Heart left ventricle (tissue), 16 donors: ENCODE measurements around the gene PELO. TPM values are rescaled to one million over a fixed set of nuclear protein-coding genes. Genes with fewer than 3 reads are reported as not detected.

Experiments
- ATAC-seq, 4 donors: fragments of 200-7000 bp; cut with Tn5 transposase; one replicate each; pipeline ENCODE4 v1.9.1; 2020 to 2022; ENCODE audit warnings: moderate library complexity in 4 of 4, mild to moderate bottlenecking in 3 of 4, moderate number of reproducible peaks in 1 of 4
- DNase-seq, 5 donors: peaks; one replicate each; pipeline ENCODE4 v3.0.0-alpha.2; 2020
- H3K27ac ChIP-seq, 12 donors: fragments of 200-600 bp; sonication (generic) in 4 of 12; one replicate each; pipeline versions ENCODE4 v1.5.0 to v1.8.0; 2016 to 2022; ENCODE audit warnings: mild to moderate bottlenecking in 2 of 12
- H3K27me3 ChIP-seq, 9 donors: fragments of 200-600 bp; sonication (generic) in 2 of 9; one replicate each; pipeline versions ENCODE4 v1.5.1 to v1.8.0; 2016 to 2022; ENCODE audit warnings: mild to moderate bottlenecking in 3 of 9
- H3K36me3 ChIP-seq, 9 donors: fragments of 200-600 bp; sonication (generic) in 2 of 9; one replicate each; pipeline versions ENCODE4 v1.5.0 to v1.8.0; 2018 to 2022; ENCODE audit warnings: mild to moderate bottlenecking in 2 of 9
- H3K4me1 ChIP-seq, 12 donors: fragments of 200-600 bp; sonication (generic) in 4 of 12; one replicate each; pipeline versions ENCODE4 v1.5.0 to v1.8.0; 2016 to 2022; ENCODE audit warnings: mild to moderate bottlenecking in 3 of 12
- H3K4me3 ChIP-seq, 12 donors: fragments of 200-600 bp; sonication (generic) in 4 of 12; one replicate each; pipeline versions ENCODE4 v1.5.0 to v1.8.0; 2017 to 2022; ENCODE audit warnings: mild to moderate bottlenecking in 9 of 12, moderate library complexity in 4 of 12
- H3K9me3 ChIP-seq, 12 donors: fragments of 200-600 bp; sonication (generic) in 4 of 12; one replicate each; pipeline versions ENCODE4 v1.5.0 to v1.8.0; 2016 to 2022; ENCODE audit warnings: mild to moderate bottlenecking in 1 of 12
- POLR2A ChIP-seq, 2 donors: fragments of 450-650 bp; IDR thresholded peaks; one replicate each; pipeline ENCODE4 v1.6.1; 2017; ENCODE audit warnings: antibody characterized with exemption in 2 of 2, mild to moderate bottlenecking in 2 of 2, moderate library complexity in 2 of 2
- WGBS, 4 donors: extraction: QIAGEN DNeasy Blood & Tissue Kit in 2 of 4; methylation state at CpG; one replicate each; pipeline versions ENCODE4 v1.1.5 to v1.1.7; 2013 to 2018; 5-methylcytosine and 5-hydroxymethylcytosine counted together
- intact Hi-C, 10 donors: fragments of 100-400 bp; cut with DNase I; formaldehyde crosslinking; loops; one replicate each; pipeline versions ENCODE4 v1.11.1 to v1.14.2; 2022
- polyA plus RNA-seq, 2 donors: library from polyadenylated mRNA; stranded (reverse); fragments of 200-250 nt; gene quantifications; one replicate each; pipeline ENCODE4 v1.2.3, GENCODE V29; 2013
- total RNA-seq, 9 donors: library from RNA; depleted of rRNA in 2 of 9; stranded (reverse); fragments of >200 nt in 2 of 9; fragmentation: NEBNext Ultra II Directional in 3 of 9; extraction: Animal tissue kit (Norgen Biotek cat#: 25700) in 3 of 9; gene quantifications; one replicate each; pipeline versions ENCODE4 v1.1.0 to v1.2.4, GENCODE V29; 2016 to 2023
- TF ChIP-seq, protein P1 (sequence below), 12 donors: fragments of 200-600 bp; sonication (generic) in 4 of 12; IDR thresholded peaks; one replicate each; pipeline versions ENCODE4 v1.5.0 to v1.8.0; 2018 to 2022; ENCODE audit warnings: antibody characterized with exemption in 12 of 12, mild to moderate bottlenecking in 5 of 12
- donor health status: ischemic (EF 13 %, LVEDD 7.1; RV severe dilation, severe dysfunction).
- donor health status: healthy with polysubstance abuse.
- donor health status: DM: no; HTN: yes; CAD: no.
- donor health status: DM: no; HTN: no; CAD: no.
- donor health status: ischemic (EF 25% LVEDD 6.9; RV normal size, moderate dysfunction).
- donor health status: ischemic (EF 25% LVEDD 5.7; RV mildly dilated, moderate dysfunction).
- donor health status: healthy.
- donor health status: DM: yes; HTN: yes; CAD: no.
- donor health status: ischemic (EF 35%, LVEDD 5.7; RV mildly dilated, moderate dysfunction).
- donor health status: nonischemic (EF 11% LVEDD 7.7; RV severe dilation, severe dysfunction).
- donor health status: DM: yes; HTN: yes; CAD: no.
- donor health status: PGD.
- donor health status: ischemic (EF 29% LVEDD 5.4; RV normal size, mild dysfunction).
- donor health status: nonischemic (EF 23%, LVEDD 6.1; RV moderate dilation, normal function).

Gene PELO
- total and polyA plus RNA-seq, 11 donors, result 4.3 to 28.4 (median 16.8) TPM

GRCh38 chr5:52800394-52801213 is 12.9 kb downstream of the PELO start:
- H3K36me3 ChIP-seq, result peaks cover 0 to 31% (median 13%) of the 10 kb centered on the region in 9 donors
- H3K4me1 ChIP-seq, result peaks cover 9 to 93% (median 66%) of the 10 kb centered on the region in 12 donors
- peak; percentile 57 to 82 (median 76) for DNase-seq
- ATAC-seq, result peak; percentile 62 to 85 (median 84)
- intact Hi-C loops, result loop anchor here in 4 of 10 donors (5.0 to 10.0 kb wide), 3 partner anchors 37 to 117 kb away; no protein-coding TSS in a partner anchor
- peak overlapping the region; percentile 49 to 80 (median 67) for H3K4me3 ChIP-seq
- TF ChIP-seq, protein P1, sequence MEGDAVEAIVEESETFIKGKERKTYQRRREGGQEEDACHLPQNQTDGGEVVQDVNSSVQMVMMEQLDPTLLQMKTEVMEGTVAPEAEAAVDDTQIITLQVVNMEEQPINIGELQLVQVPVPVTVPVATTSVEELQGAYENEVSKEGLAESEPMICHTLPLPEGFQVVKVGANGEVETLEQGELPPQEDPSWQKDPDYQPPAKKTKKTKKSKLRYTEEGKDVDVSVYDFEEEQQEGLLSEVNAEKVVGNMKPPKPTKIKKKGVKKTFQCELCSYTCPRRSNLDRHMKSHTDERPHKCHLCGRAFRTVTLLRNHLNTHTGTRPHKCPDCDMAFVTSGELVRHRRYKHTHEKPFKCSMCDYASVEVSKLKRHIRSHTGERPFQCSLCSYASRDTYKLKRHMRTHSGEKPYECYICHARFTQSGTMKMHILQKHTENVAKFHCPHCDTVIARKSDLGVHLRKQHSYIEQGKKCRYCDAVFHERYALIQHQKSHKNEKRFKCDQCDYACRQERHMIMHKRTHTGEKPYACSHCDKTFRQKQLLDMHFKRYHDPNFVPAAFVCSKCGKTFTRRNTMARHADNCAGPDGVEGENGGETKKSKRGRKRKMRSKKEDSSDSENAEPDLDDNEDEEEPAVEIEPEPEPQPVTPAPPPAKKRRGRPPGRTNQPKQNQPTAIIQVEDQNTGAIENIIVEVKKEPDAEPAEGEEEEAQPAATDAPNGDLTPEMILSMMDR (IDR thresholded peaks at IDR 0.05), result peak in 2 of 12 donors; percentile 5 to 16
- TF ChIP-seq POLR2A (IDR thresholded peaks at IDR 0.05), result no peak
- peak overlapping the region; percentile 67 to 96 (median 91) for H3K27ac ChIP-seq
- WGBS, 4 donors, result 3 to 4% (median 3%) methylated on average over 24 to 31 of the region's 31 CpGs
- no peaks in the 10 kb centered on the region for H3K9me3 ChIP-seq
- no peaks in the 10 kb centered on the region for H3K27me3 ChIP-seq

DNA sequence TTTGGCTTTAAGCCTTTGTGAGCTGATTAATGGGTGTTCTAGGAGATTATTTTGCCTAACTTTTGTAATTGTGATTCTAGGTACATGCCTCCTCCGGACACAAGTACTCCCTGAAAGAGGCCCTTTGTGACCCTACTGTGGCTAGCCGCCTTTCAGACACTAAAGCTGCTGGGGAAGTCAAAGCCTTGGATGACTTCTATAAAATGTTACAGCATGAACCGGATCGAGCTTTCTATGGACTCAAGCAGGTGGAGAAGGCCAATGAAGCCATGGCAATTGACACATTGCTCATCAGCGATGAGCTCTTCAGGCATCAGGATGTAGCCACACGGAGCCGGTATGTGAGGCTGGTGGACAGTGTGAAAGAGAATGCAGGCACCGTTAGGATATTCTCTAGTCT is 13.6 kb downstream of the PELO start:
- WGBS, 4 donors, result 7 to 23% (median 14%) methylated on average over 8 of the region's 8 CpGs
- intact Hi-C loops, result loop anchor here in 4 of 10 donors (5.0 to 10.0 kb wide), 3 partner anchors 36 to 116 kb away; no protein-coding TSS in a partner anchor

GRCh38 chr5:52802272-52802973 is 14.7 kb downstream of the PELO start:
- TF ChIP-seq, protein P1 (IDR thresholded peaks at IDR 0.05), result no peak
- no peak for TF ChIP-seq POLR2A (IDR thresholded peaks at IDR 0.05)
- intact Hi-C loops, result loop anchor here in 4 of 10 donors (5.0 to 10.0 kb wide), 3 partner anchors 35 to 115 kb away; no protein-coding TSS in a partner anchor
- no peaks in the 10 kb centered on the region for H3K9me3 ChIP-seq
- DNase-seq, result no peak
- peak overlapping the region; percentile 18 to 80 (median 67) for H3K4me3 ChIP-seq
- 49 to 67% (median 60%) methylated on average over 2 of the region's 2 CpGs for WGBS, 4 donors
- H3K4me1 ChIP-seq, result peaks cover 7 to 90% (median 73%) of the 10 kb centered on the region in 12 donors
- H3K27me3 ChIP-seq, result no peaks in the 10 kb centered on the region
- no peak for ATAC-seq
- H3K27ac ChIP-seq, result peak overlapping the region in 11 of 12 donors; percentile 3 to 96 (median 90)
- peaks cover 0 to 36% (median 13%) of the 10 kb centered on the region in 9 donors for H3K36me3 ChIP-seq

More for the DNA sequence above, 13.6 kb downstream of the PELO start:
- Histone ChIP-seq H3K27ac (peak overlapping the region; percentile 21 to 96 (median 91)), H3K4me1 (peaks cover 9 to 89% (median 69%) of the 10 kb centered on the region in 12 donors), H3K4me3 (peak overlapping the region; percentile 49 to 80 (median 67)), H3K27me3 (no peaks in the 10 kb centered on the region), H3K9me3 (no peaks in the 10 kb centered on the region), H3K36me3 (peaks cover 0 to 36% (median 13%) of the 10 kb centered on the region in 9 donors)
- TF ChIP-seq, protein P1 (IDR thresholded peaks at IDR 0.05), result no peak
- no peak for TF ChIP-seq POLR2A (IDR thresholded peaks at IDR 0.05)
- no peak for ATAC-seq
- DNase-seq, result no peak
